ENCODE results near the gene MTTP.

The MTTP gene

GRCh38 chr4:99637174-99637573 is 62.5 kb downstream of the MTTP start:
- TF ChIP-seq CTCF (IDR thresholded peaks at IDR 0.05; ENCODE audit: low read depth, low read length): no peak
- no peak overlapping the region for H3K4me3 ChIP-seq (ENCODE audit: low read depth, low read length)

GRCh38 chr4:99640676-99641075 is 66.1 kb downstream of the MTTP start:
- no peak for TF ChIP-seq CTCF (IDR thresholded peaks at IDR 0.05; ENCODE audit: low read depth, low read length)
- no peak overlapping the region for H3K4me3 ChIP-seq (ENCODE audit: low read depth, low read length)

GRCh38 chr4:99642725-99643489 is 68.3 kb downstream of the MTTP start:
- no peak for TF ChIP-seq CTCF (IDR thresholded peaks at IDR 0.05; ENCODE audit: low read depth, low read length)
- no peak overlapping the region for H3K4me3 ChIP-seq (ENCODE audit: low read depth, low read length)

GRCh38 chr4:99644453-99644852 is 69.8 kb downstream of the MTTP start:
- no peak overlapping the region for H3K4me3 ChIP-seq (ENCODE audit: low read depth, low read length)
- TF ChIP-seq CTCF (IDR thresholded peaks at IDR 0.05; ENCODE audit: low read depth, low read length): no peak

GRCh38 chr4:99645036-99645435 is 70.4 kb downstream of the MTTP start:
- H3K4me3 ChIP-seq (ENCODE audit: low read depth, low read length): no peak overlapping the region
- no peak for TF ChIP-seq CTCF (IDR thresholded peaks at IDR 0.05; ENCODE audit: low read depth, low read length)

GRCh38 chr4:99645638-99646037 is 71.0 kb downstream of the MTTP start:
- no peak overlapping the region for H3K4me3 ChIP-seq (ENCODE audit: low read depth, low read length)
- no peak for TF ChIP-seq CTCF (IDR thresholded peaks at IDR 0.05; ENCODE audit: low read depth, low read length)

GRCh38 chr4:99647071-99647470 is 72.4 kb downstream of the MTTP start:
- H3K4me3 ChIP-seq (ENCODE audit: low read depth, low read length): no peak overlapping the region
- no peak for TF ChIP-seq CTCF (IDR thresholded peaks at IDR 0.05; ENCODE audit: low read depth, low read length)
